SHP77 (cell line): ENCODE results near the gene ACVR2A.

Source experiments
- DNase-seq, 2 experiments: peaks; one replicate each; lab custom pipeline; 2025; lab: John Stamatoyannopoulos, UW

ACVR2A gene

GRCh38 chr2:147844697-147845410 lies at the start of gene ACVR2A:
TSS of gene ACVR2A (plus strand) at chr2:147845029. CDS start at chr2:147845153, 124 bp downstream.
- DNase-seq: peak in 1 of 2 experiments; percentile 23

- DNase-seq: peak in 1 of 2 experiments; percentile 5
Observed at GRCh38 chr2:147800316-147800715, 44.5 kb upstream of the ACVR2A start.

- no peak for DNase-seq
Observed at GRCh38 chr2:147806846-147807245, 38.0 kb upstream of the ACVR2A start.

- DNase-seq: no peak
Observed at GRCh38 chr2:147808520-147808919, 36.3 kb upstream of the ACVR2A start.

- no peak for DNase-seq
Observed at GRCh38 chr2:147810883-147811765, 33.7 kb upstream of the ACVR2A start.

- no peak for DNase-seq
Observed at GRCh38 chr2:147818741-147819140, 26.1 kb upstream of the ACVR2A start.

- DNase-seq: no peak
Observed at GRCh38 chr2:147824620-147825019, 20.2 kb upstream of the ACVR2A start.

- no peak for DNase-seq
Observed at GRCh38 chr2:147826278-147827087, 18.3 kb upstream of the ACVR2A start.

GRCh38 chr2:147827088-147827375 lies 17.8 kb upstream of the ACVR2A start:
- no peak for DNase-seq

GRCh38 chr2:147829106-147829505 lies 15.7 kb upstream of the ACVR2A start:
- peak in 1 of 2 experiments; percentile 2 for DNase-seq

GRCh38 chr2:147836099-147836498 lies 8.7 kb upstream of the ACVR2A start:
- no peak for DNase-seq

GRCh38 chr2:147843391-147843863 lies 1.4 kb upstream of the ACVR2A start:
- no peak for DNase-seq

- peak; percentile 66 to 79 for DNase-seq
Observed at GRCh38 chr2:147843864-147844696, 749 bp upstream of the ACVR2A start.

- DNase-seq: no peak
Observed at GRCh38 chr2:147845411-147845971, 662 bp downstream of the ACVR2A start.

GRCh38 chr2:147846412-147847081 lies 1.7 kb downstream of the ACVR2A start:
- DNase-seq: no peak

- no peak for DNase-seq
Observed at GRCh38 chr2:147847746-147848391, 3.0 kb downstream of the ACVR2A start.

- no peak for DNase-seq
Observed at GRCh38 chr2:147850838-147851237, 6.0 kb downstream of the ACVR2A start.

GRCh38 chr2:147851244-147851930 lies 6.6 kb downstream of the ACVR2A start:
- DNase-seq: no peak

GRCh38 chr2:147854557-147855134 lies 9.8 kb downstream of the ACVR2A start:
- DNase-seq: no peak
